Measurements from ENCODE around the gene TTLL9.
A peak's percentile ranks its signal among the peaks of the same experiment; 100 is the strongest.
"Not testable (repeated sequence)": the region's sequence is repeated elsewhere in the genome, so short reads cannot be mapped to it uniquely, and the experiment has no call there.

The TTLL9 gene, protein sequence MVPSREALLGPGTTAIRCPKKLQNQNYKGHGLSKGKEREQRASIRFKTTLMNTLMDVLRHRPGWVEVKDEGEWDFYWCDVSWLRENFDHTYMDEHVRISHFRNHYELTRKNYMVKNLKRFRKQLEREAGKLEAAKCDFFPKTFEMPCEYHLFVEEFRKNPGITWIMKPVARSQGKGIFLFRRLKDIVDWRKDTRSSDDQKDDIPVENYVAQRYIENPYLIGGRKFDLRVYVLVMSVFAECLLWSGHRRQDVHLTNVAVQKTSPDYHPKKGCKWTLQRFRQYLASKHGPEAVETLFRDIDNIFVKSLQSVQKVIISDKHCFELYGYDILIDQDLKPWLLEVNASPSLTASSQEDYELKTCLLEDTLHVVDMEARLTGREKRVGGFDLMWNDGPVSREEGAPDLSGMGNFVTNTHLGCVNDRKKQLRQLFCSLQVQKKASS

DNA sequence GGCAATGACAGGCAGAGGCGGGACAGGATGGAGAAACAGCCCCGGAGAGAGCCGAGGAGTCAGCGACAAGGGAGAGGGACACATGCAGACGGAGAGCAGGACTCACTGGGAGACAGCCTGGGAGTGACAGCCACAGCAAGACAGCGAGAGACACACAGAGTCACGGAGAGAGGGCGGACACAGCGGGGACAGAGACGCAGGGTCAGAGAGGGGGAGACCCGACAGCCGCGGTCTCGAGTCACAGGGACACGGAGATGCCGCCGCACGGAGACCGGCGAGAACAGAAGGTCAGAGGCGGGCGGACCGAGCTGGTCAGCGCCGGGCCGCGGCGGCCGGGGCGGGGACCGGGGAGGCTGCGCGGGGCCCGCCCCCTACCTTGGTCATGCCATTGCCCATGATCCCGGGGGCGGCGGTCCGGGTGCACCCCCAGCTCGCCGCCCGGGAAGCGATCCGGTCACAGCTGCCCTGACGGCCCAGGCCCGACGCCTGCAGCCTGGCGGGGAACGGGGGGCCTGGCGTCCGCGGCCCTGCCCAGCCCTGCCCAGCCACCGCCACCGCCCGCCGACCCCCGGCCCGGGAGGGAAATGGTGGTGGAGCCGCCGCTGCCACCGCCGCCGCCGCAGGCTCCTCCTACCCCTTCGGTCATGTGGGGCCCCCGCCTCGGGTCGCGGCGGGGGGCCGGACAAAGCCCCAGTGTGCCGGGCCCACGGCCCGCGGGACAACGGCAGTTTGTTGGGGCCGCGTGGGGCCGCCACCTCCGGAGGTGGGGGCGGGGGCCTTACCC lies at the start of gene TTLL9, which contains the start of gene DUSP15:
Gene TTLL9 (plus strand): TSS at position 693 of the 784 bp plus-strand sequence. CDS start 493 bp downstream, outside the sequence.
Gene DUSP15 (minus strand): TSS at position 586 of the 784 bp plus-strand sequence. CDS start 190 bp downstream, at position 396.
- peak; percentile 69 for DNase-seq (ENCODE audit: low spot score)

DNA sequence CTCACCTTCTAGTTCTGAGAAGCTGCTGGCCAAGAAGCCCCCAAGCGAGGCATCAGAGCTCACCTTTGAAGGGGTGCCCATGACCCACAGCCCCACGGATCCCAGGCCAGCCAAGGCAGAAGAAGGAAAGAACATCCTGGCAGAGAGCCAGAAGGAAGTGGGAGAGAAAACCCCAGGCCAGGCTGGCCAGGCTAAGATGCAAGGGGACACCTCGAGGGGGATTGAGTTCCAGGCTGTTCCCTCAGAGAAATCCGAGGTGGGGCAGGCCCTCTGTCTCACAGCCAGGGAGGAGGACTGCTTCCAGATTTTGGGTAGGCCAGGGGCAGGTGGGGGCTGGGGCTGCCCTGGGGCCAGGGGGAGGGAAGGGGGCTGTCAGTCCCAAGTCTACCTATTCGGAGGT lies 49.0 kb upstream of the TTLL9 start:
- no peak for DNase-seq (ENCODE audit: low spot score)

DNA sequence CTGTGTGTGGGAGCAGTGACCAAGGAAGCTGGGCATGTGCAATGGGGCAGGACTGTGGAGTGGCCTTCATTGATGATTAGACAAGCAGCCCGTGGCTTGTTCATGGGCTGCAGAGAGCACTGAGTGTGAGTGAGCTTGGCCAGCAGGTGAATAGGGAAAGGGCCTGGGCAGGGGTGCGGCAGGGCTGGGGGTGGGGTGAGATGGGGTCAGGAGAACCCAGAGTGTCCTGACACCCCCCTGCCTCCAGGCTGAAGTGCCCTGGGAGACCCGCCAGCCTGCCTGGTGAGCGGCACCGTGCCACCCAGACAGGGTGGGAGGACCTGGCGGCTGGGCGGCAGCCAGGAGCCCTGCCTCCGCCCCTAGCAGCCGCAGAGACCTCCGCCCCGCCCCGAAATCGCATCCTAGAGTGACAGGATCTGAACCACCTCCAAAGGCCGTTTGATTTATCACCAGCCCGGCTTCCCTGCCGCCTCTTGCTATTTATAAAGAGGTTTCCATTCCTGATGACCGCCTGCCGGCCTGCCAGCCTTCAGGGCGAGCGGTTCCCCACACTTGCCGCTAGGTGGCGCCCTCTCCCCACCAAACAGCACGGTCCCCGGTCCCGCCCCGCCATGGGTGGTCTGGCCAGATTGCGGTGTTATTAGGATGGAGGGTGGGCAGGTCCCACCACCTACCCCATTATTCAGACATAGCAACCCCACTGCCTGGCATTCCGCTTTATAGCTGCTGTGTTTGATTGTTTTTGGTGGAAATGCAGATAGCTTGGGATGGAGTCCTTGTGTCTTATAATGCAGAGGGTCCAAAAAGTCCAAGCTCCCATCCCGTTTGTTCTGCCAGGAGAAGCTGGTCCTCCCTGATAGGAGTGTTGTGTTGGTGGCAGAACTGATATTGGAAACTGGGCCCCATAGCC lies 47.8 kb upstream of the TTLL9 start:
- DNase-seq (ENCODE audit: low spot score), result peak; percentile 97

DNA sequence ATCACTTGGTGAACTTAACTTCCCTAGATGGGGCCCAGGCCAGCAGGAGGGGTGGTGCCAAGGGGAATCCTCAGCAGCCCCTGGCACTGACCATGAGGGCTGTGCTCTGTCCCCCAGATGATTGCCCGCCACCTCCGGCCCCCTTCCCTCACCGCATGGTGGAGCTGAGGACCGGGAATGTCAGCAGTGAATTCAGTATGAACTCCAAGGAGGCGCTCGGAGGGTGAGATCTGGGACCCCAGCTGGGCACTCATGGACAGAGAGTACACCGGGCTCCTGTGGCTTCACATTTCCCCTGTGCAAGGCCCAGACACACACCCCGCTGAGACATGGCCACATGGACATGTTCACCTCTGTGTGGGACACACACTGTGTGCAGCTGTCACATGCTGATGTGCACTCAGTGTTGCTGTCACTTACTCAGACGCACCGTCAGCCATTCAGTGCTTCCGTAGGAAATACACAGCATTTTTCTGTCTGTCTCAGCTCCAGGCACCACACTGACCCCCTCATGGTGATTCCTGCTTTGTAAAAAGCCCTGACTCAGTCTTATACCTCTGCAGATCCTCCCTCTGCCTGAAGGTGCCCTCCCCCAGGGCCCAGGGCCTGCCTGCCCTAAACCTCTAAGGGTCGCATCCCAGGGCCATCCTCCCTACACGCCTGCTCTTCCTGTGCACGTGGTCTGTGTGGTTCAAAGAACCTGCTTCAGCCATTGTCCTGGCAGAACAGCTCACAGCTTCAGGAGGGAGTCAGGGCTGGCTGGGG lies 46.9 kb upstream of the TTLL9 start:
- DNase-seq (ENCODE audit: low spot score), result no peak

DNA sequence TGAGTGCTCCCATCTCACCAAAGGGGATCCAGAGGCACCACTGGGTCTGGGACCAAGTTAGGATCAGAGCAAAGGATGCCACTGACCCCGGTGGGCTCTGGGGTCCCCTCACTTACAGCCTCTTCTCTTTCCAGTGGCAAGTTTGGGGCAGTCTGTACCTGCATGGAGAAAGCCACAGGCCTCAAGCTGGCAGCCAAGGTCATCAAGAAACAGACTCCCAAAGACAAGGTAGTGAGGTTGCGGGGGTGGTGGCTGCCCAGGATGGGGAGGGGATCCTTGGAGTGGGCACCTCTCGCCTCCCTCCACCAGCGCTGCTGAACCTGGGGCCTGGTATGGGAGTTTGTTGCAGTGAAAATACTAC lies 46.3 kb upstream of the TTLL9 start:
- DNase-seq (ENCODE audit: low spot score), result no peak

DNA sequence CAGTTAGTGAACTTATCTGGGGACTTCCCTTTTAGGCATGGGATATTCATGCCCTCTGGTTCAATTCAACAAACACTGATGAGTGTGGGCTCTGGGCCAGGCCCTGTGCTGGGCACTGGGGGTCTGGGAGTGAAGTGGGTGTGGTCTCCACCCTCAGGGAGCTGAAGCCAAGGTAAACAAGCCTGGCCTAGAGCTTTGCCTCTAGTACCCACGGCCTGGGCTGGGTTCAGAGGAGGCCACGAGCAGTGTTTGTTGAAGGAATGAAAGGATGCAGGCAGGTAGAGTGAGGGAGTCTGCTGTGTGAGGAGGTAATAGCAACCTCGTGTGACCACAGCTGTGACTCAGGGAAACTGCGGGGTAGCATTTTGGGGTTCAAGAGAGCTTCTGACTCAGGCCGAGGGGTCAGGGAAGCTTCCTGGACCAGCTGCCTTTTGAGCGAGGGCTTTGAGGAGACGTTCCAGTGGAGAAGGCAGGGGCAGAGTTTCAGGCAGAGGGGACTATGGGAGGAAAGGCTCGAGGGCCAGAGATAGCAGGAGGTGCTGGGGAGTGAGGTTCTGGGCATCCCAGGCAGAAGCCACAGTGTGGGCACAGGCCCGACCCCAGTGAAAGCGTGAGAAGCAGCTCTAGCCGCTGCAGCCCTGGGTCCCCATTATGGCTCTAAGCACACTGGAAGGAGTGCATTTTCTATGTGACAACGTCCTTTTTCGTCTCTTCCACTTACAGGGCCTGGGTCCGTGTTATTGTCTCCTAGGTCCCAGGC lies 45.7 kb upstream of the TTLL9 start:
- DNase-seq (ENCODE audit: low spot score), result no peak

DNA sequence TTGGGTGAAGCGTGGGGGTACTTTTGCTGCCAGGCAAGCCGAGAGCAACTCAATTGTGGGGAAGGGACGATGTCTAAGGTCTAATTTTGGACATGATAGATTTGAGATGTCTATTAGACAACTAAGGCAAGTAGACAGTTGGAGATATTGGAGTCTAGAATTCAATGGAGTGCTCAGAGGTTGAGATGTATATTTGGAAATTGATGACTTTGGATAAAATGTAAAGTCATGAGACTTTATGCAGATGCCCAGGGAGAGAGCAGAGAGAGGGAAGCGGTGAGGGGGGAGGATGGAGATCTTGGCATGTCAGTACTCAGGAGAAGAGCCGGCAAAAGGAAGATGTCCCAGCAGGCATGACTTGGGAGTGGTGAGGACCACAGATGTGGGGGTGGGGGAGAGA lies 44.4 kb upstream of the TTLL9 start:
- no peak for DNase-seq (ENCODE audit: low spot score)

DNA sequence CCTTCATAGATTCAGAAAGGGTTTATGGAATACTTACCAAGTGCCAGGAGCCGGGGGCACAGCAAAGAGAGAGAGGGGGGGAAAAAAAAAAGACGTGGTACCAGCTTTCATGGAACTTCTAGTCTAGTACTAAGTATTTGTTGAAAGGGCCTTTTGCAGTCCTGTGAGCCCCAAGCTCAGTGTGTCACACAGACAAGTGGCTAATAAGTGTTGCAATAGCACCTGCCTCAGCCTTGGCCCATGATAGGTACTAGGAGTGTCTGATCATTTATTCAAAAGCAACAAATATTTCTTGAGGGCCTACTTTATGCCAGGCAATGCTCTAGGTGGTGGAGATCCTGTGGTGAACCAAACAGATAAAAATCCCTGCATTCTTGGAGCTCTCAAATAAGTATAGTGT lies 43.4 kb upstream of the TTLL9 start:
- DNase-seq (ENCODE audit: low spot score), result no peak

DNA sequence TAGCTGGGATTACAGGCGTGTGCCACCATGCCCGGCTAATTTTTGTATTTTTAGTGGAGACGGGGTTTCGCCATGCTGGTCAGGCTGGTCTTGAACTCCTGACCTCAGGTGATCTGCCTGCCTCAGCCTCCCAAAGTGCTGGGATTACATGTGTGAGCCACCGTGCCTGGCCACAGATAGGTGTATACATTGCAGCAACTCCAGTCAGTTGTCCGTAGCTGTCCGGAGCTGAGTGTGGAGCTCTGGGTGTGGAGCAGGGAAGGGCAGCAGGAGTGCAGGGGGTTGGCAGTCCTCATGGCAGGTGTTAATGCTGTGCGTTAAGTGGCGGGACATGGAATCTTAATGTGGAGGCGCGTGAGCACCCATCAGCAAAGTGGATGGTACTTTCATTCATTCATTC lies 42.4 kb upstream of the TTLL9 start:
- not testable (repeated sequence) for DNase-seq (ENCODE audit: low spot score)

DNA sequence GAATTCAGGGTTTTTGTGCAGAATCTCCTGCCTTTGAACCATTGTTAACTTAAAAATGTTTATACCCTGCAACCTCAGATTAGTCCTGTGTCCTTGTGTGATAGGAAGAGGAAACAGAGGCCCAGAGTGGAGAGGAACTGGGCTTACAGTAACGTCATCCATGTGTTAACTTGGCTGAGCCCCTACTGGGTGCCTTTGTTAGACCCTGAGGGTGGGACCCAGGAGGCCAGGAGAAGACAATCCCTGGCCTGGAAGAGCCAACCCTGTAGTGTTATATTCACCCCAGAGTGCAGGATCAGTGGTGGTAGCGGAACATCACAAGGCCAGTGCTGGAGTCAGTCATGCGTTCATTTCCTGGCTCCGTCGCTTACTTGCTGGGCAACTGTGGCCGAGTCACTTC lies 40.7 kb upstream of the TTLL9 start:
- DNase-seq (ENCODE audit: low spot score), result no peak

DNA sequence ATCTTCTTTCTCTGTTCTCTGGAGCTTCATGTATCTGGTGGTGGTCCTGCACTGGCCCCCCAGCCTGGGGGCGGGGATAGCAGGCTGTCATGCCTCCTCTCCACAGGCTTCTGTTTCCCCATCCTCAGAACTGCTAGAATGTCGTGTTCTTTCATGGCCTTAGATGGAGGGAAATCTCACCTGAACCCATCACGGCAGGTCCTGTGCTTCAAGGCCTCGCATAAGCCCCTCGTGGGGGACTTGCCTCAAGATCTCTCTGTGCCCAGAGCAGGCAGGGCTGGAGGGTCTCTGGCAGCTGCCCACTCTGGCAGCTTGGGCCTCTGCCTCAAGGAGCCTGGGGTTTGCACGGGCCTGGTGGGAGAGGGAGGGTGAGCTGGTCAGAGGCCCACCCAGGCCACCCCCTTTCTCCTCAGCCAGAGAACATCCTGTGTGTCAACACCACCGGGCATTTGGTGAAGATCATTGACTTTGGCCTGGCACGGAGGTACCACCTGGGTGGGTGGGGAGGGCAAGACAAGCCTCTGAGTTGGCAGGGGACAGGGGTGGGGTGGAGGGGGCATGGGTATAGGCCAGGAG lies 39.9 kb upstream of the TTLL9 start:
- no peak for DNase-seq (ENCODE audit: low spot score)

DNA sequence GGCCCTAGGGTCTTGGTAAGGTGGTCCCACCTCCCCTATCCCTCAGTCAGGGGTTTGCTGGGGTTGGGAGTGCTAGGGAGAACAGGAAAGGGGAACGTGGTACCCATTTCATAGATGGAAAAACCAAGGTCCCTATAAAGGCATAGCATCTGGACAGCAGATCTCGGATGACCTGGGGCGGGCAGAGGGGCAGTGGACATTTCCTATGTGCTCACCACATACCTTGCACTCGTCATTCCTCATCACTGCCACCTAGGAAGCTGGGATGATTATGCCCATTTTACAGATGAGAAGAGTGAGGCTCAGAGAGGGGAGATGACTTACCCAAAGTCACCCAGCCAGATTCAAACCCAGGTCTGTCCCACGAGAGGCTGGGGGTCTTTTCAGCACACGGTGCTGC lies 39.2 kb upstream of the TTLL9 start:
- no peak for DNase-seq (ENCODE audit: low spot score)

DNA sequence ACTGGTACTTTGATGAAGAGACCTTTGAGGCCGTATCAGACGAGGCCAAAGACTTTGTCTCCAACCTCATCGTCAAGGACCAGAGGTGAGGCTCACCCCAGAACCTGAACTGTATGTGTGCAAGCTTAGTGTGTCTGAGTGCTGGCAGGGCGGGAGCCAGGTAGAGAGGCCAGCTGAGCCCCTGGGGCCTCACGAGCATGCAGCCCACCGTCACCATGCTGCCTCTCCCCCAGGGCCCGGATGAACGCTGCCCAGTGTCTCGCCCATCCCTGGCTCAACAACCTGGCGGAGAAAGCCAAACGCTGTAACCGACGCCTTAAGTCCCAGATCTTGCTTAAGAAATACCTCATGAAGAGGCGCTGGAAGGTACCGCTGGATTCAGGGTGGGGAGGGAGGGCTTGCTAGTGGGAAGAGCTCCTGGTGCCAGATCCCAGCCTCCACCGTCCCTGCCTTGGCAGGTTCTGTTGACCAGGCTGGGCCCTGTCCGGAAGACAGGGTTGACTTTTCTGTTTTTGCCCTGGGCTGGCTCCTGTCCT lies 38.6 kb upstream of the TTLL9 start:
- no peak for DNase-seq (ENCODE audit: low spot score)

DNA sequence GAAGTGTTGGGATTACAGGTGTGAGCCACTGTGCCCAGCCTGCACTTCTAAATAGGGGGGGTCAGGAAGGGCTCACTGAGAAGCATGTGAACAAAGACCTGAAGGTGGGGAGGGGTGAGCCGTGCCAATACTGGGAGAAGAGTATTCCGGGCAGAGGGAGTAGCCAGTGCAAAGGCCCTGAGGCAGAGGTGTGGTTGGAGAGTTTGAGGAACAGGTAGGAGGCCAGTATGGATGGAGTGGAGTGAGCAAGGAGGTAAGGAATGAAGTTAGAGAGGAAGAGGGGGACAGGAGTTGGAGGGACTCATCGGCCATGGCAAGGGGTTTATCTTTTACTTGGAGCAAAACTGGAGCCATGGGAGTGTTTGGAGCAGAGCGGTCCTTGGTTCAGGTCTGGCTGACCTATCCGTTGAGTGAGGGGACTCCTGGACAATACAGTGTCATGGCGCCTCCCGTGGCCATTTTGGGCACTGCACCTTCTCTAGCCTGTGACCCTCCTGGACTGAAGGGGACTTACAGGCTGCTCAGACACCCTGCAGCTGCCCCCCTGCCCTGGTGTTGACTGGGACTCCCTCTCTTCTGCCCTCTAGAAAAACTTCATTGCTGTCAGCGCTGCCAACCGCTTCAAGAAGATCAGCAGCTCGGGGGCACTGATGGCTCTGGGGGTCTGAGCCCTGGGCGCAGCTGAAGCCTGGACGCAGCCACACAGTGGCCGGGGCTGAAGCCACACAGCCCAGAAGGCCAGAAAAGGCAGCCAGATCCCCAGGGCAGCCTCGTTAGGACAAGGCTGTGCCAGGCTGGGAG lies 37.1 kb upstream of the TTLL9 start:
- peak; percentile 65 for DNase-seq (ENCODE audit: low spot score)

DNA sequence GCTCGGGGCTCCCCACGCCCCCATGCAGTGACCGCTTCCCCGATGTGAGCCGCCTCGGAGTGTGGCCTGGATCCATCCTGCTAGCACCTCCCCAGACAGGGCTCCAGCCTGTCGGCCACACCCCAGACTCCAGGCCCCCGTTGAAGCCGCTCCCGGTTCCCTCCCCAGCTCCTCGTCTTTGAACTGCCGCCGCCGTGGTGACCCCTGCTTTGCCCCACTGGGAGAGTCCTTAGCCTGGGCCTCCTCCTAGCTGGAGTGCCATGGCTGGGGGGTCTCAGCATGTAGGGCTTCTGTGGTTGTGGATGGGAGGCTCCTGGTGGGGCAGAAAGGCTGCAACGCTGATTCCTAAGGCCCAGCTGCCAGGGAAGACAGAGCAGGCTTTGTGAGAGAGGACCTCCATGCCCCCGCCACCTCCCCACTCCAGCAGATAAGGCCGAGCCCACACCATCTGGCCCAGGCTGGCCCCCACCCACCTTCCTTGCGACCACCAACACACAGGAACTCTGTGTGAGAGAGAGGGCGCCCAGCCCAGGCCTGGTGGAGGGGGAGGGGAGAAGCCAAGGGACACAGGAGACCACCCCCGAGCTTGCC lies 36.4 kb upstream of the TTLL9 start:
- no peak for DNase-seq (ENCODE audit: low spot score)

DNA sequence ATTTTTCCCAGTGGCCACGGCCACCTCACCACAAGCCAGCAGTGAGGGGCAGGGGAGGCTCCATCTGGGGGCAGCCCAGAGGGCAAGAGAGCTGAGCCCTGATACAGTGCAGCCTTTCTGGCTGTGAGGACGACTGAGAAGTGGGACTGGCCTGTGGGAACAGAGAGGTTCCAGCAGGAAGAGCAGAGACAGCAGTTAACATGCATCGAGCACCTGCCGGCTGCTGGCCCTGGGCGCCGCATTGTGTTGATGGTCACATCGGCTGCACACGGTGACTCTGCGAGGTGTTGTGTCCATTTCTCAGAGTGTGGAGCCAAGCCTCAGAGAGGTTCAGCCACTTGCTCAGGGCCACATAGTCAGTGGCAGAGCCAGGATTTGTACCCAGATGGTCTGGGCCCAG lies 34.9 kb upstream of the TTLL9 start:
- peak; percentile 46 for DNase-seq (ENCODE audit: low spot score)

DNA sequence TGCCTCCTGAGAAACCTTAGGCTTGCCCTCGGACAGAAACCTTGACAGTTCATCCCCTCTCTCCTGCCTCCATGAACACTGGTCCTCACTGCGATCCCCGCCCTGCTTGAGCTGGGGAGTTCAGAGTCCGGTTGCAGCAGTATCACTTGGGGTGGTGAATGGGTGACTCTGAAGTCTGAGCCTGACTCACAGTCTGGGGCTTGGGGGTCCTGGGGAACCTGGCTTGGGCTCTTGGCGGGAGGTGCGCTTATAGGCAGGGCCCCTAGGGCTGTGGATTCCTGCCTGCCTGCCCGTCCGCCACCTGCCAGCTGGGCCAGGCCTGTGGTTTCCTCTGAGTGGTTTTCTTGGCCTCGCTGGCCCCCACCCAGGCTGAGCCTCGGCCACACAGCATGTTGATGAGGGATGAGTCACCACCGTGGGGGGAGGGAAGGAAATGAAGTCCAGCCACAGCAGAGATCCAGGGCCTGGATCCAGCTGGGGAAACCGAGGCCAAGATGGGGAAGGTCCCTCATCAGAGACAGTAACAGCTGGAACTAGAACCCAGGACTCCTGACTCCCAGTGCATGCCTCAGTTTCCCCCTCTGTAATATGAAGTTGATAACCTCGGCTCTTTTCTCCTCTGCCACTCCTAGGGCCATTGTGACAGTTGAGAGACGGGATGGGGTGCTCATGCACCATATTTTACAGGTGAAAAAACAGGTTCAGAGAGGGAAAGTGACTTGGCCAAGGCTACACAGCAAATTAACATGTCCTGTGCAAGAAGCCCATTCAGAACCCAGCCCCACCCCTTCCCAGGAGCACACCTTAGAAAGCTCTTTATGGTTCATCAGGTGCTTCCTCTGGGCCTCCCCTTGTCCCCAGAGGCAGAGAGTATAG lies 34.2 kb upstream of the TTLL9 start:
- DNase-seq (ENCODE audit: low spot score), result peak; percentile 93
